Measurements from ENCODE around the gene MRGPRG.

Gene MRGPRG

DNA sequence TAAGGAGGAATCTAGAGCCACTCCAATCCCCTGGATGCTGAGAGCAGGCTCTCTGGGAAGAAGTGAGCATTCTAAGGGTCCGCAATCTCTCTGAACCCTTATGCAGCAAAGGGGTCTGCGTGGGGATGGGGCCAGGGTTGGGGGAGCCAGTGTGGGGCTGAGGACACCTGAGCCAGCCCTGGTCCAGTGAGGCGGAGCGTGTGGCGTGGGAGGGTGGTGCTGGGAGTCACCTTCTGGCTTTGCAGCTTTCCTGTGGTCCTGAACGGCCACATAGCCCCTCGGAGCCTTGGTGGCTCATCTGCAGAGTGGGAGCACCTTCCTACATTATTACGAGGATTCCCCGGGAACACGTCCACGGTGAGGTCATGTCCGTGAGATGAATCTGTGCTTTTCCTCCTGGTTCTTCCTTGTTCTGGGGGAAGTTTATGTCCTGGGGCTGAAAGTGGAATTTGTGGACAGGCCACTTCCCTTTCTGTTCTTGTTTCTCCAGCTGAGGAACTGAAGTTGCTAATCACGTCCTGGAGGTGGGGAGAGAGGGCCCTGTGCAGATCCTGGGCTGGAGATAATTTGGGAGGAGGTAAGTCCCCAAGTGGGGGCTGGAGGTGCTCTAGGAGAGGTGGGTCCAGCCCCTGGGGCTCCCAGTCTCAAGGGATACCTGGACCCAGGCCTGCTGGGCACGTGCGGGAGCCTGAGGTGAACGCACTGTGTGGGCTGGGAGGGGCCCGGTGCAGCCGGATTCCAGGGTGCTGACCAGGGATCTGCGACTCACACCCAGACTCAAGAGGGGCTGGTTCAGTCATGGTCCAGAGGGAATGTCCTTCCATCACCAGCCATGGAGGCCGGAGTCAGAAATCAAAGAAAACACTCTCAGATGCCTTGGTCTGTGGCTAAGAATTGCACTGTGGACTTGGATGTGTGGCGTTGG lies 7.5 kb upstream of the MRGPRG start:
- DNase-seq (ENCODE audit: low spot score): no peak

DNA sequence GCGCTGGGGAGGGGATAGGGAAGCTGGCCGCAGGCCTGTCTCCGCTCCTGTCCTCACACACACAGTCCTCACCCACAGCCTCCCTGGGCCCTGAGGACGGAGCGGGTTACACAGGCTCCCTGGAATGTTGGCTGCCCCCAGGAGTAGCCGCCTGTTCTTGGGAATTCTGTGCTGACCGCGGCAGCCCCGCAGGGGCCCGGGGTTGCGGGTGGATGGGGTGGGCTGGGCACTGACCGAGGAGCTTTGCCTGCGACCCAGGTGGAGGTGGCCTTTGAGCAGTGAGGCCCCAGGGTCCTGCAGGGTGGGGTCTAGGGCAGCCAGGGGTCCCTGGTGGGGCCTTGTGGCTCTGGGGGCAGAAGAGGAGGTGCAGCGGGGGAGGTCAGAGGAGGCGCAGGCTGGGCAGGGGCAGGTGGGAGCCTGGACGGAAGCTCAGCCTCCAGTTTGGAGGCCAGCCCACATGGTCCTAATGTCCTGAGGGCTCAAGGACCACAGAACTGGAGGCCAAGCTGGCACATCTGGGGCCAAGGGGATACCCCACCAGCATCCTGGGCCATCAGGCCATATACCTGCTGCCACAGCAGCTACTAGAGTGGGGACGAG lies 6.6 kb upstream of the MRGPRG start:
- no peak for DNase-seq (ENCODE audit: low spot score)

DNA sequence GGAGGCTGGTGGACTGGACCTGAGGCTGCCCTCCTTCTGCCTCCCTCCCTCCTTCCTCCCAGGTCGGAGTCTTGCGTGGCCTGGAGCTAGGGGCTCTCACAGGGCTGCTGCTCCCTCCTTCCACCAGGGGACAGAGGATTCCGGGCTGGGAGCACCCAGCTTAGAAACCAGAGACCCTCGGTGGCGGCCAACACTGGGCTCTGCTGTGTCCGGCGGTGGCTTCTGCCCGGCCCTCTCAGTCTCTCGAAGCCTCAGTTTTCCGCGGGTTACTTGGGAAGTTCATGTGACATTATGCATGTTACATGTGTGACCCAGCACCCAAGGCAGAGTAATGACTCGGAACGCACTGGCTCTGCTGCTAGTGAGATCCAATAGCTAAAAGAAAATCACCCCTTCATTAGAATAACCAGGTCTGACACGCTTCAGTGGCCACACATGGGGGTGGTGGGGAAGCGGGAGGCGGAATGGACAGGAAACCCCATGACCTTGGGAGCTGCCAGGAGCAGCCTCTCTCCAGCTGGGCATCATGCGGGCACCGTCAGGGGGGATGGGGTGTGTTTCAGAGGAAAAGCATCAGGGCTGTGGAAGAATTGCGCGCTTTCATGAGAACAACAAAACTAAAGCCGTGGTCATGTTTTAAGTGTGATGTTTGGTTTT lies 5.9 kb upstream of the MRGPRG start:
- no peak for DNase-seq (ENCODE audit: low spot score)

DNA sequence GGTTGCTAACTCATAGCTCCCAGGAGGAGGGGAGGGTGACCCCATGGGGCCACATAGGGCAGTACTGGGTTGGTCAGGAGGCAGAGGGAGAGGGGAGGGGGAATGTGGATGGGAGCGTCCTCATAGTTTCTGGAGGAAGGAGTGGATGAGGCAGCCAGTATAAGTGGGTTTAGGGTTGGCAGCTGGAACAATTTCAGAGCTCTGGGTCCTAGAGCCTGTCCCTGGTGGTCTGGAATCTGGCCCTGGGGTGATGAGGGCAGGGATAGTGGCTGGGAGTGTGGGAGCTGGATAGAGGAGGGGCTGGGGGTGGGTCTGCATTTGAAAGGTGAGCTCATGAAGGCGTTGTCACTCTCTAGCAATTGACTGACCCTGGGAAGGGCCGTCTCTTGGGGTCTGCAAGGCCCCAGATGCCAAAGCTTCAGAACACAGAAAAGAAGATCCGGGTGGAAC lies 5.3 kb upstream of the MRGPRG start:
- DNase-seq (ENCODE audit: low spot score): no peak

DNA sequence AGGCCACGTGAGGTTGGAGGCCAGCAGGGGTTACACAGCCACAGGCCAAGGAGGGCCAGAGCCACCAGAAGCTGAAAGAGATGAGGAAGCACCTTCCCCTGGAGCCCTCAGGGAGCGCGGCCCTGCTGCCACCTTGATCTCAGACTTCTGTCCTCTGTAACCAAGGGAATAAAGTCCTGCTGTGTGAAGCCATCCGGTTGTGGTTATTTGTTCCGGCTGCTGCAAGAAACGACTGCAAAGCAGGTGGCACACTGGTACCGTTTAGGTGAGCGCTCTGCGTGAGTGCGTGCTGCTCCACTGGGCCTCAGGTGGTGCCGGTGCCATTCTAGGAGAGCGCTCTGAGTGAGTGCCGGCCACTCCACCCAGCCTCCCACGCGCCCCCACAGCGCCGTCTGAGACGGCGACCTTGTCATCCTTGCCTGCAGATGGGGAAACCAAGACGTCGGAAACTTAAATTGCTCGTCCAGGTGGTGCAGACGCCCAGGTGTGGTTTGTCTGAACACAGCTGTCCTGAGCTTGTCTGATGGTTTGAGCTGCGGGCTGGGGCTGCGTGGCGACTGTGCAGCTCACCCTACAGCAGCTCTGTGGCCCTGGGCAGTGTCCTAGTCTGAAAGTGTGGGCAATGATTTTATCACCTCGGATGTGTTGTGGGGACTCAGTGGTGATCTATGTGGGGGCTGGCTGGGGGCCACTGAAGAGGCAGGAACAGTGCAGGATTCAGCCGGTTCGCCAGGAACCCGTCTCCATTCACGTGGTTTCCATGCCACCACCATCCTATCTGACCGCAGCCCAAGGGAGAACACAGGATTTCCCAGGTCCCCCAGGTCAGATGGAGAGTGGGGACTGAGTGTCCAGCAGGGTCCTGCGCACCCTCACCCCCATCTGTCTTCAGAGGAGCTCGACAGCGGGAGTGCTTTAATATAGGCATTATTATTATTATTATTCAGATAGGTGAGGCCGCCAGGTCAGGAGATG lies 4.6 kb upstream of the MRGPRG start:
- DNase-seq (ENCODE audit: low spot score): peak; percentile 46

DNA sequence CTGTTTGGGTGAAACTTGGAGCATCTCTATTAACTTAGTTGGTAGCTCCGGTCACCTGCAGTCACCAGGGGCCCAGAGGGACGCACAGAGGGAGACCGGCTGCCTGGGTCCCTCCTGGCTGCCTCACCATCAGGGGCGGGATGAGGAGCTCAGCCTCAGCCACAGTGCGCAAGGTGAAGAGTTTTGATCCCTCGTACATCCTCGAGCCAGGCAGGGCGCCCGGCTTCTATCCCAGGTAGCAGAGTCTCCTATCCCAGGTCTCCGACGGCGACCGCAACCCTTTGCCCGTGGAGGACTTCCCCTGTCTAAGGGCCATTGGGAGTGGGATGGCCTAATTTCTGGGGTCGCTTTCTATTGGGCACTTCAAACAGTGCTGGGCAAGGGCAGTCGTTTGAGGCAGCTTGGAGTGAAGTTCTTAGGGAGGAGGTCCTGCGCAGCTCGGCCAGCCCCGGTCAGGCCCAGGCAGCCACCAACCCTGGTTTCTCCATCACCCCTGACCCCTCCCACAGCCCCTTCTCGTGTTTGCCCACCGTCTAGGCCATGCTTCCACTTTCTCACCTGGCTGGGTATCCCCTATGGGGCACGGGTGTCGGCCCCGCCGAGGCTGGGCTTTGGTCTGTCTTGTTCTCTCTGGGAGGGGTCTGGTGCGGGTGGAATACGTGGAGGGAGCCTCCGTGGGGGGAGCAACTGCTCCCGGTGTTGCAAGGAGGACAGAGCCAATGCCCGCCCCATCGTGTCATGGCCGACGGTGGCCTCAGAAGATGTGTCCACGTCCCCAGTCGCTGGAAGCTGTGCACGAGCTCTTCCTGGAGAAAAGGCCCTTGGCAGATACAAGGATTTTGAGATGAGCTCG lies 3.6 kb upstream of the MRGPRG start:
- DNase-seq (ENCODE audit: low spot score): no peak

DNA sequence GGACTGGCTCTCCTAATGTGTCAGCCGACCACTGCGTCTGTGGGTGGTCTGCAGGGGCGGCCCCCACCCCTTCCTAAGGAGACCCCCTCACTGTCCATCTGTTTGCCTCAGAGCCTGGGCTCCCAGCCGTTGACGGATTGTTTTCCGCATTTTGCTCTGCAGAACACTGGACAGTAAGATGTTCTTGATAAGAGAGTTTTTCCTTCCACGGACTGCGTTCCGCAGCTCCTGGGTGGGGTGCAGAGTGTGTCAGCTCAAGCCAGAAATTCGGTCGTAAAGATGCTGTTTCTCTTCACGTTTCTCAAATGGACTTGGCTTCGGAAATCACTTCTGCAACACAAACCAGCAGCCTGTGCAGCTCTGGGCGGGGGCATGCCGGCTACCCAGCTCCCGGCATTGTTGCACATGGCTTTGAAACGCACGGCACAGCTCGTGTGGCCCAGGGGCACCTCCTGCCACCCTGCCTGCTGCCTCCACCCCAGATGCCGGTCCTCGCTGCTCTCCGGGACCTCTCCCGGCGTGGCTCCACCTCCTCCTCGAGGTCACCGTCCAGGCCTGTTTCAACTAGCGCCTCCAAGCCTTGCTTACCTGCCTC lies 2.9 kb upstream of the MRGPRG start:
- DNase-seq (ENCODE audit: low spot score): no peak

DNA sequence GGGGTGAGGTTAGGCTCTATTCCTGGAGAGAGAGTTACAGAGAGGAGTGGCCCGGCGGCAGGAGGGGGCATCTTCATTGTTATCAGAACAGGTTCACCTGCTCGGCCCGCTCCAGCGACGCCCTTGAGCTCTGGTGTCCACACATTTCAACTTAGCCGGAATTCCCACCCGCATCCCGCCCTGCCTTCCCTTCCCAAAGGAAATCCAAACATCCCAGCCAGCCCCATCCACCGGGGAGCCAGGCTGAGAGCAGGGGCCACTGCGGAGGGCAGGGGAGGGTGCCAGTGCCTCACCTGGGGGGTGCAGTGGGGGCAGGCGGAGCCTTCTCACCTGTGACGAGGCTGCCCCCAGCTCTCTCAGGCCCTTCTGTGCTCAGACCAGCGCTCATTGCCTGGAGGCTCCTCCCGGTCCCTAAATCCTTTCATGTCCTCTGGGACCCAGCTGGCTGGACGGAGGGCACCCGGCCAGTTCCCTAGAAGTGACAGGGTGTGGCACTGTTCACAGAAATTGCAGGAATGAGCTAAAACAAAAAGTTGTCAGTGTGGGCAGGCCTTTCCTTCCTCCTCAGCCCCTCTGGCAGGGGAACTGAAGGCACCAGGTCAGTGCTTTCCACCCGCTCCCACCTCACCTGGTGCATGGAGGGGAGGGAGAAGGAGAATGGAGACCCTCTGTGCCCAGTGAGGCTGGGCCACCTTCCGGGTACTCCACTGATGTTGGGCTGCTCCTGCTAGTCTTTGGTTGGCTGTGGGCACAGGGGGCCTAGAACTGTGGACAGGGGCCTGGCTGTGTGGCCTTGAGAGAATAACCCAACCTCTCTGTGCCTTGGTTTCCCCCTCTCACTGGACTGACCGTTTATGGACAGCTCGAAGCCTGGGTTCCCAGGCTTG lies 2.2 kb upstream of the MRGPRG start:
- peak; percentile 28 for DNase-seq (ENCODE audit: low spot score)

DNA sequence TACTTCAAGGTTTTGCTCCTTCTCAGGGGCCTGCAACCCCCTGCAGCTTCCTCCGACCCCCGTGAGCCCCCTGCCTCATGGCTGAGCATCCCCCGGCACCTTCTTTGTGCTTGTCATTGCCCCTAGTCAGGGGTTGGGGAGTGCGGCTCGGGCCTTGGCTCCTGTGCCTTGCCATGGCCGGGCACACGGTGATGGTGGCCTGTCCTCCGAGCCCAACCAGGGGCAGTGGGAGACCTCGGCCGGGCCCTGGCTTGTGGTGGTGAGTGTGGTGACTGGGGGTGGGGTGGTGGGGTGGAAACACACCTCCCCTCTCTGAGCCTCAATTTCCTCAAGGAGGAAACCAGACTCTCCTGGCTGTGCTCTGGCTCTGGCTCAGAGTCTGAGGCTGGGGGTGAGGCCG lies 1.5 kb upstream of the MRGPRG start:
- DNase-seq (ENCODE audit: low spot score): no peak

DNA sequence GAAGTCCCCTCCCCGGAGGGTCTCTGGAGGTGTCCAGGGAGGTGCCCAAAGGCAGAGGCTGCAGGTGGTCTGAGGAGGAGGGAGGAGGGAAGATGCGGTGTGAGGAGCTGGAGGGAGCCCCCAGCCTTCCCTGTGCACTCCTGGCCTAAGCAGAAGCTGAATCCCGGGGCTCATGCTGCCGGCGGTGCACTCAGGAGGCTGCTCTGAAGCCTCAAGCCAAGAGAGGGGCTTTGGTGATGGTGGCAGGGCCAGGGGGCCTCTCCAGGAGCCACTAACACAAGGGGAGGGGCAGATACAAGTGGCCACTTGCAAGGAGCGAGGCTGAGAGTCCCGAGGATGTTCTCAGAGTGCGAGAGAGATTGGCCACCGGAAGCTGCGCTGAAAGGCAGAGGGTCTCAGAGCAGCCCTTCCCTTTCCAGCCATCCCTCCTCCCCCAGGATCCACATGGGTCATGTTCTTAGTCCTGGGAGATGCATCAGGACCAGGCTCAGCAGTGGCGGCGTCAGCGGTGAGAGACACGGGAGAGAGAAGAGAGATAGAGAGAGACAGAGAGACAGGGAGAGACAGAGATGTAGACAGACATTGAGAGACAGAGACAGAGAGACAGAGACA lies 774 bp upstream of the MRGPRG start:
- no peak for DNase-seq (ENCODE audit: low spot score)

DNA sequence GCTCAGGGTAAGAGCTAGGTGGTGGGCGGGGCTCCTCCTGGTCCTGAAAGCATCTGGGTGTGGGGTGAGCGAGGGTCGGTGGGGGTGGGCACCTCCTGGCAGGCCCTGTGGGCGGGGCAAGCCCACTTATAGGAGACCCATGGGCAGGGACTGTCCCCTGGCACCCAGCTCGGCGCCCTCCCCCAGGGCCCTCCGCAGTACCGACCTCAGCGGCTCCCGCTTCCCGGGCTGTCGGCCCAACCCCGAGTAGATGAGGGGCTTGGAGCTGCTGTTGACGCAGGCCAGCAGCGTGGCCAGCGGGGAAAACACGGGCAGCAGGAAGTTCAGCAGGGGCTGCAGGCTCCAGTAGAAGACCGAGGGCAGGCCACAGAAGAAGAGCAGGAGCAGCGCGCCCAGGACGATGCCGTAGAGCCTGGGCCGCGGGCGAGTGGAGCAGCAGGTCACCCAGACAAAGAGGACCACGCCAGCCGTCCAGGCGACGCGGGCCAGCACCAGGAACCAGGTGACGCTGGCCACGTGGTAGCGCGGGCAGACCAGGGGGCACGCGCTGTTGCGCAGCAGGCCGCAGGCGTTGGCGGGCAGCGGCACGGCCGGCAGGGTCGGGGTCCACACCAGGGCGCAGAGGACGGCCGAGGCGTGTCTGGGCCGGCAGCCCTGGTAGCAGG lies 663 bp downstream of the MRGPRG start:
- no peak for DNase-seq (ENCODE audit: low spot score)

DNA sequence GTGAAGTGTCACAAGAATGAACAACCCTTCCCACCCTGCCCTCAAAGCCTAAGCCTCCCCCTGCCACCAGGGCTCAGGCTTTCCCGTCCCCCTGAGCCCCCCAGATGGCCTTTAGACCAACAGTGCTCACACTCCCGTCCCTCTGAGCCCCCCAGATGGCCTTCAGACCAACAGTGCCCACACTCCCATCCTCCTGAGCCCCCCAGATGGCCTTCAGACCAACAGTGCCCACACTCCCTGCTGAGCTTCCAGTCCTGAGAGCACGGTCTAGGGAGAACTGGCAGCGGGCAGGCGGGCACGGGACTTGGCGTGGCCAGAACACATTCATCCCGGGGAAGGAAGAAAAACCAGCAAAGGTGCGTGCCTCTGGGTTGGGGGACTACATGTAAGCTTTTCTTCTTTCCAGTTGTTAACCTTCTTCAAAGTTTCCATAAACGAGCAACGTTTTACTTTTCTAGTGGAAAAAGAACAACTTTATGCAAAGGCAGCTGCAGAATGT lies 2.5 kb downstream of the MRGPRG start:
- no peak for DNase-seq (ENCODE audit: low spot score)

DNA sequence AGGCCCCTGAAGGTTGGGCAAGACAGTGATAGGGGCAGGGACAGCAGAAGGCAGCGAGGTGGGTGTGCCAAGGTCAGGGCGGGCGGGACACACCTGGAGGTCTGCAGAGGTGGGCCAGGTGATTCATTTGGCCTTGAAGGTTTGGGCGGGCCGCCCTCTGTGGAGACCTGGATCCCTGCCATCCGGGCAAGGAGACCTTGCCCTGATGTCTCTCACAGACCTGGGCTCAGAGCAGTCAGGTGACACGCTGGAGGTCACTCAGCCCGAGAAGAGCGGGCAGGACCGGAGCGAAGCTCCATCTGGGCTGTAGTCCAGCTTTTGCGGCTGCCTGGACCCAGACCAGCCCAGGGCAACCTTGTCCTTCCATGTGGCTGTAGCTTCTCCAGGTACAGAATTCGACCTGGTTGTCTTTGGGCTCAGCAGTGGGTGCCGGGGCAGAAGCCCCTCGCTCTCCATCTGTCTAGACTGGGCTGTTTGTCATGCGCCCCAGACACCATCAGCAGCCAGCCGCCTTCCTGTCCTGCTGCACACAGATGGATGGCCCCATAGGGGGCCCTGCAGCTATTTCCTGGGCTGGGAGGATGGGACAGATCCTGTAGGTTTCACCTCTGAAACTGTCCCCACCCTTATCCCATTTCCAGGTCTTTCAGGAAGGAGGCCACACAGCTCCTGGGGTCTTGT lies 3.1 kb downstream of the MRGPRG start:
- no peak for DNase-seq (ENCODE audit: low spot score)

DNA sequence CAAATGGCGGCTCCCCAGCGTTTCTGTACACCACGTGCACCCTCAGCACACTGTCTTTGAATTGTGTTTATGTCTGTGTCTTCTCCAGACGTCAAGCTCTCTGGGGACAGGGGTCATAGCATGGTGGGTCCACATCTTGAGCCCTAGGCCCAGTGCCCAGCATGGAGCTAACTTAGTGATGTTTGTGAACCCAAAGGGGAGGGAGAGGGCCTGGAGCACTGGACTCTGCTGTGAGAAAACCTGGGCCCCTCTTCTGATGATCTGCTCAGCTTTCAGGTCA lies 4.3 kb downstream of the MRGPRG start:
- DNase-seq (ENCODE audit: low spot score): no peak

DNA sequence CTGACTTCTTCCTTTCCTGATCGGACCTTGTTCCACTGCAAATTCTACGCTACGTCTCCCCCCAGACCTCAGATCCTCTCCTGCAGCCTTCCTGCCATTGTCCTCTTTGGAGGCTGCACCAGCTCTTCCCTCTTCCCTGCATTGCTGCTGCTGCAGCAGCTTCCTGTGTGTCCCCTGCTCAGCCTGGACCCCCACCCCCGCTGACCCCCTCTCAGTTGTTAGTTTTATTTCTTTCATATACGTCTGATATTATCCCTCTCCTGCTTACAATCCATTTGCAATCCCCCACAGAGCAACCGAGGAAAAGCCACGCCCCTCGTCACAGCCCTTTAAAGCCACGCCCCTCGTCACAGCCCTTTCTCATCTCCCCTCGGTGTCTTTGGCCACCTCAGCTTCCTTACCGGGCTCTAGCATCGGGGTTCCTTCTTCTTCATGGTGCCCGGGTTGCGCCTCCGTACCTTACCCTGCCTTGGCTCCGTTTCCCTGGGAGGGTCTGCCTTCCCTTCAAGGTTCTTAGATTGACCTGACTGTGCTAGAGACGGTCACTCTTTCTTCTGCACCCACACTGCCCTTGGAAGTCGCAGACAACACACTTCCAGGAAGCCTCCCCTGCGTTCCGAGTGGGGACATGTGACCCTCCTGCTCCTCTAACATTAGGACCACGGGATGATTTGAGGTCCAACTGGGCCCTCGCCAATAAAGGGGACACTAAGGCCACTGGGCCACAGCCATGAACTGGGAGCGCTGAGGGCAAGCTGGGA lies 4.8 kb downstream of the MRGPRG start:
- DNase-seq (ENCODE audit: low spot score): no peak

DNA sequence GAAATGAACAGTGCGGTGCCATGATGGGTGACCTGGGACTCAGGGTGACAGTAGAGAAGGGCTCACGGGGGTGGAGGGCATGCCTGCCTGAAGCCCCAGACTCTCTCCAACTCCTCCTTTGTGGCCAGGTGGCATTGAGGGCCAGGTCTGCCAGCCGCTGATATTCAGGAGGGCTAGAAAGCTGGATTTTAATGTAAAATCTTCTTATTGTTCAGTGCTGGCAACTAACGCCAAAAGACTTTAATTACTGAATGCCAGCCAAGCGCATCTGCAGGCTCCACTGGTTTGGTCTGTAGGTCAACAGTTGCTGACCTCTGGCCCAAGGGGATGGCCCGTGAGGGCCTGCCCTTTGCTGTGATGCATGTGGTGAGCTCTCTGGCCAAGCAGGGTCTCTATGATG lies 10.3 kb downstream of the MRGPRG start:
- DNase-seq (ENCODE audit: low spot score): no peak

DNA sequence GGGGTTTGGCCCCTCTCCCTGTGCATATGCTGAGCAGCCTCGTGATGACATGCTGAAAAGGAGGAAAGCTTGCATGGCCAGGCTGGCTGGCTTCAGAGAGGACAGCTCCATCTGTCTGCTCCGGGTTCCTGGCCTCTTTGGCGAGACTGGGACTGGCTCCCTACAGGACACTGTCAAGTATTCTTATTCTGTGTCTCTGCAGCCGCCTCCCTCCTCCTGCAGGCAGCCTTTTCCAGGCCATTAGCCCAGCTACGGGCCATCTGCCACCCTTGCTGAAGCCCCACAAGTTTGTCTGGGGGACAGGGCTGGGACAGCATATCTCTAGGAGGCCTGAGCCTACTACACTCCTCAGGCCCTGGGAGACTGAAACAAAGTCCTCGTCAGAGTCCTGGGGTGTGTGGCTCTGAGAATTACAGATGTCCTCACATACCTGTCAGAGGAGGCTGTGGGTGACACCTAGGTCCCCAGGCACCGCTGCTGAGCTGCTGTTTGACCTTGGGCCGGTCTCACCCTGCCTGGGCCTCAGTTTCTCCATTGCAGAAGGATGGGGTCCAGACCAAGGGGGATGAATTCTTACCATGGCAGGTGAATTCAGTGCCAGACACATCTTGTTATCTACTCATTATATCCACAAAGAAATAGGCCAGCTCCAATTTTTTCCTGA lies 11.0 kb downstream of the MRGPRG start:
- no peak for DNase-seq (ENCODE audit: low spot score)

Data from SW480 (cell line).